ENCODE measurements around the gene LEMD1.

- TF ChIP-seq CTCF (IDR thresholded peaks at IDR 0.05) (no peak), POLR2A (IDR thresholded peaks at IDR 0.05) (no peak)
Measured at GRCh38 chr1:205446828-205447227, 25.0 kb upstream of the LEMD1 start.
